GM21786 (cell line): ENCODE measurements around the gene ANKZF1.

Experiments
- ATAC-seq: cut with Tn5 transposase; IDR thresholded peaks from one replicate; pipeline ENCODE4 v1.9.1; 2021; ENCODE audit not compliant: unreplicated experiment

Gene ANKZF1

GRCh38 chr2:219225350-219225749, 4.3 kb upstream of the ANKZF1 start:
- ATAC-seq = no peak

DNA sequence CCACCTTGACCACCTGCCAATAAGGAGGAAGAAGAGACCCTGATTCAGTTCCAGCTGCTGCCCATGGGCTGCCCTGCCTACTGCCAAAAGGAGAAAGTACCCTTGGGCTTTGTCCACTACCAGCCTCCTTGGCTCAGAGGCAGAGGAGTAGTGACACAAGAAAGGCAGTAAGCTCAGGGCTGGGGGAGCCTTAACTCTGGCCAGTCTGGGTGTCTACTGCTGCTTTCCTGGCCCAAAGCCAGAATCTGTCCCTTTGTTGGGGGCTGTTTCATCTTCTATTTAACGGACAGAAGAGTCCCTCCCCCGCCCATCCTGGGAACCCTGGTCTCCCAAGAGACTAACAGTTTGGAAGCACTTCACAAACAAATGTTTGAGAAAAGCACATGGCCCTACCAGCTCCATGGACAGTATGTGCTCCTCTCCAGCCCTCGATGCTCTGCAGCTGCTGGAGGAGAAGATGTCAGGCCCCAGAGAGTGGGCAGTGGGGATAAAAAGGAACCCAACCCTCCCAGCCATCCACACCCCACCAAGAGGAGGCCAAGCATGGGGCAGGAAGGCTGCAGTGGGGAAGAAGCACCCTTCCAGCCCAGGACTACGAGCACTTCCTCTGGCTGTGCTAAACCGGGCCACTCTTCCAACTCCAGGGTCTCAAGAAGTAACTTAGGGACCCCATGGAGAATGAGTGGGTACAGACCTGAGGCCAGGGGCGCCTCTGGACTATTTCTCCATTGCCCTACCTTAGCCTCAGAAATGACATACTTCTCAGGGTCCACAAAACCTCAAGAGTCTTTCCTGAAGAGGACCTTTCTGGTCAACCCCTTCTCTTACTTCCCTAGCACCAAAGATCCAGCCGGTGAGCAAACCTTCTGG, 1.3 kb upstream of the ANKZF1 start:
- no peak for ATAC-seq

- ATAC-seq = peak; percentile 7
These were observed 698 bp upstream of the ANKZF1 start for GRCh38 chr2:219228911-219229304.

DNA sequence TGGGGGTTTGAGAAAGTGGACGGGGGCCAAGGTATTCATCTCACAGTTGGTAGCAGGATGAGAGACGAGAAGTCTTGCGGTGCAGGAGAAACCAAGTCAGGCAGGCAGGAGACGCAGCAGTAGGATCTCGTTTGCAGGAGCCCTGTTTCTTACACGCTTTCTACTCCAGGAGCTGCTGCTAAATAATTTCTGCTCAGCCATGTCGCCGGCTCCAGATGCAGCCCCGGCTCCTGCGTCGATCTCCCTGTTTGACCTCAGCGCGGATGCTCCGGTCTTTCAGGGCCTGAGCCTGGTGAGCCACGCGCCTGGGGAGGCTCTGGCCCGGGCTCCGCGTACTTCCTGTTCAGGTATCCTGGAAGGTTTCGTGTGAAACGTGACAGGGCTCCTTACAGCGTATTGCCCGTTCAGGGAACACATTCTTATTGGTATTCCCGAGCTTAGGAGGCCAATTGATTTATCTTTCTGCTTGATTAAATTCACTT, 494 bp downstream of the ANKZF1 start:
- ATAC-seq = no peak

DNA sequence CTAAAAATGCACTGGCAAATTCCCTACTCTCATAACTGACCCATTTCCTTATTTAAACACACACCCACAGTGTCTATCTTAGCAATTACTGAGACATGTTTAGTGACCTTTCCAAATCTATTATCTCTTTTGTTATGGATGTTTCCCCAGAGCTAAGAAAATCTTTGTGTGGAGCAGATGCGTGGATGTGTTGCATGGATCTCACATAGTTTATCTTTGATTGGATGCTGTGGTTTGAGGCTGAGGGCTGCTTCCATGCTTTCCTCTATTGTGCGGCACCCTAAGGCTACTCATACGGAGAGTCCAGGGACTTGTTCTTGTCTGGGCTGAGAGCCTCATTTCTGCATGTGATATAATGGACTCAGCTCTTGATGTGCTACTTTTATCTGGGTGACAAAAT, 4.7 kb downstream of the ANKZF1 start:
- no peak for ATAC-seq

GRCh38 chr2:219243291-219243761, 13.7 kb downstream of the ANKZF1 start:
- ATAC-seq = no peak

DNA sequence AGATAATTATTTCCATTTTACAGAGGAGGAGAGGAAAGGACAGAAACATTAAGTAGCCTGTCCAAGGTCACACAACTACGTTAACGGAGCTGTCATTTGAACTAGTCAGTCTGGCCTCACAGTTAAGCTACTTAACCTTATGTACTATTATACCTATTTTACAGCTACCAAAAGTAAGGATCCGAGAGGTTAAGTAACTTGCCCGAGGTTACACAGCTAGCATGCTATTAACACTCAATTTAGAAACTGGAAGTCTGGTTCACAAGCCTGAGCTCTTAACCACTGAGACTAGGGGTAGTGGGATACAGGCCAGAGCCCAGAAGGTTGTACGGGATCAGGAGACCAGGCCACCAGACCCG, 15.2 kb downstream of the ANKZF1 start:
- no peak for ATAC-seq

- ATAC-seq = peak; percentile 55
These were observed 15.7 kb downstream of the ANKZF1 start, which contains the start of the genes GLB1L and STK16 for GRCh38 chr2:219245148-219245898. TSS of gene GLB1L (minus strand) at chr2:219245444. CDS start at chr2:219243573, 1,871 bp downstream. TSS of gene STK16 (plus strand) at chr2:219245479. CDS start at chr2:219246000, 521 bp downstream.

- ATAC-seq = no peak
These were observed 16.3 kb downstream of the ANKZF1 start for GRCh38 chr2:219245899-219246230.

DNA sequence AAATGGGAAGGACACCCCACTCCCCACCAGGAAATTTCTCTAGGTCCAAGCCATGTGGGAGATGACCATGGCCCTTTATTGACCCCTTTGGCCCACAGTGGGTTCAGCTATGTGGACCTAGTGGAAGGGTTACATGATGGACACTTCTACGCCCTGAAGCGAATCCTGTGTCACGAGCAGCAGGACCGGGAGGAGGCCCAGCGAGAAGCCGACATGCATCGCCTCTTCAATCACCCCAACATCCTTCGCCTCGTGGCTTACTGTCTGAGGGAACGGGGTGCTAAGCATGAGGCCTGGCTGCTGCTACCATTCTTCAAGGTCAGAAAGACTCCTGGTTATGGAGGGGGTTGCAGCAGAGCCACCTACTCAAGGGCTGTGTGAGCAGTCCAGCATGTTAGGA, 17.0 kb downstream of the ANKZF1 start:
- no peak for ATAC-seq

GRCh38 chr2:219247678-219248642, 18.4 kb downstream of the ANKZF1 start:
- peak; percentile 26 for ATAC-seq

GRCh38 chr2:219248845-219249202, 19.2 kb downstream of the ANKZF1 start:
- no peak for ATAC-seq

DNA sequence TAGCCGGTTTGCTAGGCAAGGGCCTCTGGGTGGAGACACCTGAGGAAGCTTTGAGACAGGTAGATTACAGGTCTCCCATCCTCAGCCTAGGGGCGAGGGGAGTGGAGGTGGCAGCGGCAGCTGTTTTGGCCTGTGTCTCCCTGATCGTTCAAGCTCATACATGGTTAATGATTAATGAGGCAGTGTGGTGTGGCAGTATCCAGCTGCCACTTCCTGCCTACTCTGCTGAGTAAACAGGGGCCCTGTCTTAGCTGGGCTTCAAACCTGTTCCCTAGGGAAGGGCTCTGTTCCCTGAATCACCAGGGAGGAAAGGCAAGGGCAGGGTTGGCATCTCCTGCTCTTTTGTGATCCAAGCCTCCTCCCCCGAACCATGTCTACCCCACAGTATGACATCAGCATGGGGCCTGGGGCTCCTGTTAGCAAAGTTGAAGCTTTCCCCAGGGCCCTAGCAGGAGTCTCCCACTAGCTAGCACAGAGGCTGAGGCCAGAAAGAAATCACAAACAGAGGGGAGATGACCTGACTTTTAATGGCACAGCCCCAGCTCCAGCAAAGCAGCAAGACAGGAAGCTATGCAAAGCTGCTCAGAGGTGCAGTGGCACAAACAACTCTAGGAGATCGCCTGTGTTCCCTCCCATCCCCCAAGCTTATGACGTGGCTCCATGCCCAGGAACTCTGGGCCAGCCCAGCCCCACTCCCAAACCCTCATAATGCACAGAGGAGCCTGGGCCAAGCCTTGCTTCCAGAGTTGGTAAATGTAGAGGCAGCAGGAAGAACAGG, 19.8 kb downstream of the ANKZF1 start:
- peak; percentile 47 for ATAC-seq

DNA sequence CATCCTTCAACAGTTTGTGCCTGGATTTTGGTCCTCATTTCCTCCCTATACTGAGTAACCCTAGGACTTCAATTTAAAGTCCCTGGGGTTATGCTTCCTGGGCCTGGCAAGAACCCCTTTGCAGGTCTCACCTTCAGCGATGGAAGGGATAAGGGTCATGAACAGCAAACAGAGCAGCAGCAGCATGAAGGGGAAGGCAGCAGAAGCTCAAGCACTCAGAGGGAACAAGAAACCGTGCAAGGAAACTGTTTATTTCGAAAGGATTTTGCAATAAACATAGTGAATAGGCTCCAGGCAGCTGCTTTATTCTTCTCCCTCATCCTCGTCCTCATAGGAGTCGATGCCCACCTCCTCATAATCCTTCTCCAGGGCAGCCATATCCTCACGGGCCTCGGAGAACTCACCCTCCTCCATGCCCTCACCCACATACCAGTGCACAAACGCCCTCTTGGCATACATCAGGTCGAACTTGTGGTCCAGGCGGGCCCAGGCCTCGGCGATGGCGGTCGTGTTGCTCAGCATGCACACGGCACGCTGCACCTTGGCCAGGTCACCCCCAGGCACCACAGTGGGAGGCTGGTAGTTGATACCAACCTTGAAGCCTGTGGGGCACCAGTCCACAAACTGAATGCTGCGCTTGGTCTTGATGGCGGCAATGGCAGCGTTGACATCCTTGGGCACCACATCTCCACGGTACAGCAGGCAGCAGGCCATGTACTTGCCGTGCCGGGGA, 20.6 kb downstream of the ANKZF1 start:
- ATAC-seq = no peak

- ATAC-seq = no peak
These were observed 22.1 kb downstream of the ANKZF1 start for GRCh38 chr2:219251656-219252055.

- ATAC-seq = no peak
These were observed 22.5 kb downstream of the ANKZF1 start for GRCh38 chr2:219252084-219252483.

GRCh38 chr2:219252570-219252899, 22.9 kb downstream of the ANKZF1 start:
- ATAC-seq = no peak

- ATAC-seq = peak; percentile 0
These were observed 23.5 kb downstream of the ANKZF1 start, which contains the start of gene TUBA4B for GRCh38 chr2:219252900-219253752. TSS of gene TUBA4B (plus strand) at chr2:219253243. CDS start at chr2:219253408, 165 bp downstream.
